Memory B cell (primary cell): ENCODE results near the gene RIMKLA.

Source experiments
- ATAC-seq: fragments of 150-1000 bp; cut with Tn5 transposase; 2 replicates; pipeline ENCODE4 v1.10.0; 2021; ENCODE audit warnings: low read depth, mild to moderate bottlenecking, moderate library complexity
- DNase-seq, 2 donors: peaks; one replicate each; pipeline ENCODE4 v3.0.0; 2022; ENCODE audit warnings: low spot score in 2 of 2
- H3K27ac Mint-ChIP-seq: one replicate; pipeline ENCODE4 v1.8.0; 2022; ENCODE audit warnings: mild to moderate bottlenecking, moderate library complexity, mixed read lengths
- H3K27me3 Mint-ChIP-seq: one replicate; pipeline ENCODE4 v1.8.0; 2022; ENCODE audit warnings: mixed read lengths
- H3K36me3 Mint-ChIP-seq: one replicate; pipeline ENCODE4 v1.8.0; 2022; ENCODE audit warnings: mild to moderate bottlenecking, mixed read lengths
- H3K4me1 Mint-ChIP-seq: one replicate; pipeline ENCODE4 v1.8.0; 2022; ENCODE audit warnings: mixed read lengths
- H3K4me3 Mint-ChIP-seq: one replicate; pipeline ENCODE4 v1.8.0; 2022; ENCODE audit warnings: mild to moderate bottlenecking, moderate library complexity, mixed read lengths
- H3K9me3 Mint-ChIP-seq: one replicate; pipeline ENCODE4 v1.8.0; 2022; ENCODE audit warnings: mixed read lengths

The RIMKLA gene

GRCh38 chr1:42392967-42393848 lies 12.6 kb downstream of the RIMKLA start:
- Mint-ChIP-seq H3K27ac (no peak overlapping the region), H3K4me3 (no peak overlapping the region), H3K4me1 (no peaks in the 10 kb centered on the region), H3K9me3 (no peaks in the 10 kb centered on the region), H3K36me3 (no peaks in the 10 kb centered on the region), H3K27me3 (peaks cover 2% of the 10 kb centered on the region)
- DNase-seq, result no peak
- no peak for ATAC-seq

- no peaks in the 10 kb centered on the region for H3K4me1 Mint-ChIP-seq
- ATAC-seq (no peak), DNase-seq (no peak)
- H3K4me3 Mint-ChIP-seq, result no peak overlapping the region
- H3K27ac Mint-ChIP-seq, result no peak overlapping the region
- no peaks in the 10 kb centered on the region for H3K36me3 Mint-ChIP-seq
- H3K27me3 Mint-ChIP-seq, result peaks cover 2% of the 10 kb centered on the region
- no peaks in the 10 kb centered on the region for H3K9me3 Mint-ChIP-seq
These were observed 18.9 kb downstream of the RIMKLA start for GRCh38 chr1:42399315-42400100.

GRCh38 chr1:42403880-42404400 lies 23.3 kb downstream of the RIMKLA start:
- no peak for DNase-seq
- Mint-ChIP-seq H3K27ac (no peak overlapping the region), H3K36me3 (no peaks in the 10 kb centered on the region), H3K4me1 (no peaks in the 10 kb centered on the region), H3K27me3 (peaks cover 12% of the 10 kb centered on the region), H3K9me3 (no peaks in the 10 kb centered on the region), H3K4me3 (no peak overlapping the region)
- no peak for ATAC-seq

- peaks cover 13% of the 10 kb centered on the region for H3K27me3 Mint-ChIP-seq
These were observed 34.2 kb downstream of the RIMKLA start for GRCh38 chr1:42414551-42415496.

GRCh38 chr1:42417166-42417565 lies 36.6 kb downstream of the RIMKLA start:
- ATAC-seq (no peak), DNase-seq (no peak)
- Mint-ChIP-seq H3K4me3 (no peak overlapping the region), H3K4me1 (no peaks in the 10 kb centered on the region), H3K9me3 (no peaks in the 10 kb centered on the region), H3K27ac (no peak overlapping the region), H3K27me3 (peaks cover 12% of the 10 kb centered on the region), H3K36me3 (no peaks in the 10 kb centered on the region)

More at GRCh38 chr1:42414551-42415496, 34.2 kb downstream of the RIMKLA start:
- Mint-ChIP-seq H3K27ac (no peak overlapping the region), H3K36me3 (no peaks in the 10 kb centered on the region), H3K9me3 (no peaks in the 10 kb centered on the region), H3K4me1 (no peaks in the 10 kb centered on the region), H3K4me3 (no peak overlapping the region)
- DNase-seq, result no peak
- no peak for ATAC-seq

GRCh38 chr1:42418516-42418915 lies 37.9 kb downstream of the RIMKLA start:
- Mint-ChIP-seq H3K27ac (no peak overlapping the region), H3K4me3 (no peak overlapping the region), H3K9me3 (no peaks in the 10 kb centered on the region), H3K36me3 (no peaks in the 10 kb centered on the region), H3K4me1 (no peaks in the 10 kb centered on the region), H3K27me3 (peaks cover 12% of the 10 kb centered on the region)
- DNase-seq (no peak), ATAC-seq (no peak)

GRCh38 chr1:42419126-42419821 lies 38.7 kb downstream of the RIMKLA start:
- H3K27ac Mint-ChIP-seq, result no peak overlapping the region
- H3K4me3 Mint-ChIP-seq, result no peak overlapping the region
- H3K9me3 Mint-ChIP-seq, result no peaks in the 10 kb centered on the region
- no peak for ATAC-seq
- no peaks in the 10 kb centered on the region for H3K36me3 Mint-ChIP-seq
- DNase-seq, result no peak
- peaks cover 12% of the 10 kb centered on the region for H3K27me3 Mint-ChIP-seq
- no peaks in the 10 kb centered on the region for H3K4me1 Mint-ChIP-seq

GRCh38 chr1:42420121-42420520 lies 39.5 kb downstream of the RIMKLA start:
- Mint-ChIP-seq H3K27me3 (peaks cover 11% of the 10 kb centered on the region), H3K27ac (no peak overlapping the region), H3K9me3 (no peaks in the 10 kb centered on the region), H3K4me1 (no peaks in the 10 kb centered on the region), H3K36me3 (no peaks in the 10 kb centered on the region), H3K4me3 (no peak overlapping the region)
- no peak for DNase-seq
- ATAC-seq, result no peak

GRCh38 chr1:42420911-42421585 lies 40.5 kb downstream of the RIMKLA start:
- H3K36me3 Mint-ChIP-seq, result no peaks in the 10 kb centered on the region

GRCh38 chr1:42422737-42423136 lies 42.1 kb downstream of the RIMKLA start:
- no peak overlapping the region for H3K27ac Mint-ChIP-seq
- H3K4me1 Mint-ChIP-seq, result no peaks in the 10 kb centered on the region

More at GRCh38 chr1:42420911-42421585, 40.5 kb downstream of the RIMKLA start:
- Mint-ChIP-seq H3K9me3 (no peaks in the 10 kb centered on the region), H3K4me1 (no peaks in the 10 kb centered on the region), H3K27me3 (peaks cover 11% of the 10 kb centered on the region), H3K4me3 (no peak overlapping the region), H3K27ac (no peak overlapping the region)
- DNase-seq (no peak), ATAC-seq (no peak)

GRCh38 chr1:42423681-42424080 lies 43.1 kb downstream of the RIMKLA start:
- DNase-seq, result no peak
- ATAC-seq, result no peak
- H3K27ac Mint-ChIP-seq, result no peak overlapping the region
- H3K36me3 Mint-ChIP-seq, result no peaks in the 10 kb centered on the region
- no peaks in the 10 kb centered on the region for H3K9me3 Mint-ChIP-seq
- H3K4me1 Mint-ChIP-seq, result no peaks in the 10 kb centered on the region
- no peak overlapping the region for H3K4me3 Mint-ChIP-seq
- peaks cover 11% of the 10 kb centered on the region for H3K27me3 Mint-ChIP-seq

More at GRCh38 chr1:42422737-42423136, 42.1 kb downstream of the RIMKLA start:
- Mint-ChIP-seq H3K27me3 (peaks cover 11% of the 10 kb centered on the region), H3K4me3 (no peak overlapping the region), H3K36me3 (no peaks in the 10 kb centered on the region), H3K9me3 (no peaks in the 10 kb centered on the region)
- no peak for DNase-seq
- no peak for ATAC-seq

- Mint-ChIP-seq H3K27me3 (peaks cover 11% of the 10 kb centered on the region), H3K4me1 (no peaks in the 10 kb centered on the region), H3K4me3 (no peak overlapping the region), H3K27ac (no peak overlapping the region), H3K9me3 (no peaks in the 10 kb centered on the region), H3K36me3 (no peaks in the 10 kb centered on the region)
- no peak for ATAC-seq
- DNase-seq, result no peak
These were observed 43.6 kb downstream of the RIMKLA start for GRCh38 chr1:42424201-42424600.
